HG02938 (cell line): ENCODE measurements around the gene BLNK.
"Not testable (repeated sequence)": the region's sequence is repeated elsewhere in the genome, so short reads cannot be mapped to it uniquely, and the experiment has no call there.

Experiments used
- ATAC-seq: cut with Tn5 transposase; IDR thresholded peaks from one replicate; pipeline ENCODE4 v1.9.1; 2021; ENCODE audit warnings: mild to moderate bottlenecking, moderate library complexity; ENCODE audit not compliant: unreplicated experiment

Gene BLNK

DNA sequence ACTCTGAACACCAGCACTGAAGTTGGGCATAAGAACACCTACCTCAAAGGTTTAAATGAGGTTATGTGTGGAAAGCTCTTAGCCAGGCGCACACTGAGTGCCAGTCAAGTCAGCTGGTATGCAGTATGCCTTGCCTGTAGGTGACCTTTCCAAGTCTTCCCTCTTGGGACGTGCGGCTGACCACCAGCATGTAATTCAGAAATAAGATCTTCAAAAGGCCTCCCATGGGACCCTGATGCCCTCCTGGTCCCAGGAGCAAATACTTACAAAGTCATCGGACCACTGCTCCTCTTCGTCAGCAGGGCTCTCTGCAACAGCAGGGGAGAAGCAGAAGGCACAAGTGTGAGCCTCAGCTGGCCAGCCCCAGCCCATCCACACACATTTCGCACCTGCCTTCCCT is 40.8 kb downstream of the BLNK start:
- no peak for ATAC-seq

DNA sequence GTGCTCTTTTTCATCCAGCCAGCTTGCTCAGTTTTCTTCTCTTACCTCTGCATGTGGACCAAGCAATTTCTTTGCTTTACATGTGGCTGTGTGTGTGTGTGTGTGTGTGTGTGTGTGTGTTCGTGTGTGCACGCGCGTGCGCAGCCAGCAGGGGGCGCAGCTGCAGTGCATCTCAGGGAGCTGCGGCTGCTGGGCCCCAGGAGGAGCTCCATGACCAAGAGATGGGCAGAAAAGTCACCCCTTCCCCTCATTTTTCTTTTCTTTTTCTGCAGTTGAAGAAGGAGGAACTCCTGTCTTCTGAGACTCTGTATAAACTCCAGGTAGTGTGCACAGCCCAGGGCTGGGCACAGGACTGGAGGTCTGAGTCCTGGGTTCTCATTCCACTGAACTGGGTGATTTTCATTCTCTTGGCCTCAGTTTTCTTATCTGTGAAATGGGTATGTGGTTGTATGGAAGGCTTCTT is 41.8 kb downstream of the BLNK start:
- ATAC-seq: no peak

DNA sequence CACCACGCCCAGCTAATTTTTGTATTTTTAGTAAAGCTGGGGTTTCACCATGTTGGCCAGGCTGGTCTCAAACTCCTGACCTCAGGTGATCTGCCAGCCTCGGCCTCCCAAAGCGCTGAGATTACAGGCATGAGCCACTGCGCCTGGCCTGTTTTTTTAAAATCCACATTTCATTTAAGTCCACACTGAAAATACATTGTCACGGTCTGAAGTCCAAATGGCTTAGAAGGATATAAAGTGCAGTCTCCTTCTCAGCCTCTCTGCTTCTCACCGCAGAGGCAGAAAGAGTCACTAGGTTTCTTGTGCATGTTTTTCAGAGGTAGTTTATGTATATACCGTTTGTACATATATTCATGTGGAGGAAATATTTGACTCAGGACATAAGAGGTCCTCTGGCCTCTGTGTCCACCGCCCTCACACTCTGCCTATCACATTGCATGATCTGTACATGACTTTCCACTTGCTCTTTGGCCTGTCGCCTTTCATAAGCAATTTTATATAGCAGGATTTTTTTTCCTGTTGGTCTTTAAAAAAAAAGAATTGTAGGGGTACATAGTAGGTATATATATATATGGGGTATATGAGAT is 42.9 kb downstream of the BLNK start:
- ATAC-seq: no peak

DNA sequence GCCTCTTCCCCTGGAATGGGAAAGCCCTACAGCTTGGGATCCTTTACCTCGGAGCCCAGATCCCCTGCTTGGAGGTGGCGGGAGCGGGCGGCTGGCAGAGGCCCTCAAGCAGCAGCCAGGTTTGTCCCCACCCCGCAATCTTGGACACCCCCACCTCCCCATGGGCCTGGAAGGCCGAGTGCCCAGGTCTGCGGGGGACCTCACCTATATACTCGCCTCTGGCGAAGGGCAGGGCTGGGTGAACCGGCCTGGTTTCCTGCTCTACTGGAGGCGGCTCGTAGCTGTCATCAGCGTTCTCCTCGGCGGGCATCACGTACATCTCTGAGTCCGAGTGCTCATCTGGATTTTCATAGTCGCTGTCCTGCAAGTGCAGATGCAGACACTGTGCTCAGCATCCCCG is 44.2 kb downstream of the BLNK start:
- ATAC-seq: no peak

DNA sequence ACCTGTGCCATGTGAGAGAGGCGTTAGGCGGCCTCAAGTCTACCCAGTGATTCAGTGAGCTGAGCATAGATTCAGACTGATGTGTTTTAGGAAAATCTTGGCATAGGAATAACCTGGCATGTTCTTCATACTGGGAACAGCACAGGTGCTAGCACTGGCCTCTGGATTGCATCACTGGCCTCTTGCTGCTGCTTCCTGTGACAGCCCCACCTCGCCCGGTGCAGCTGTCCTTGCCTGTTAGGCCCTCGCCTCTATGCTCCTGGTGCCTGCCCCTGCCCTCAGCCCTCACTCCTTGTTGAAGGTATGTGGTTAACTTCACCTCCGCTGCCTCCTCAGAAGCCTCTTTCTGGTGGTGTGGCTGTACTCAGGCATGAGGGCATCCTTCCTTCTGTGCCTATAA is 46.2 kb downstream of the BLNK start:
- no peak for ATAC-seq

DNA sequence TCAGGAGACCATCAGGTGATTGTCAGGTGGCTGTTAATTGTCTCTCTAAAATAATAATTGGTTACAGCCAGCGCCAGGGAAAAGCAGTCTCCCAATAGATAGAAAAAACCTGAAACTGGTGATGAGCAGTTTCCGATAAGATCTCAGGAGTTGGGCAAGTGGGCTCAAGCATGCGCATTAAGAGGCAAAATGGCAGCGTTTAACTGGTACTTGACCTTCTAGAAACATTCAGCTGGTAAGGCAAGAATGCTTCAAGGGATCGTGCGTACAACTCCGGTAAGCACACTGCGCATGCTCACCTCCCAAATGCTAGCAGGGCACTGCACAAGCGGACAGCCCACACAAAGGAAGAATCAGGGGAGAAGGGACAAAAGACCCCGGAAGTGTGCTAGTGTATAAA is 48.5 kb downstream of the BLNK start:
- ATAC-seq: no peak

DNA sequence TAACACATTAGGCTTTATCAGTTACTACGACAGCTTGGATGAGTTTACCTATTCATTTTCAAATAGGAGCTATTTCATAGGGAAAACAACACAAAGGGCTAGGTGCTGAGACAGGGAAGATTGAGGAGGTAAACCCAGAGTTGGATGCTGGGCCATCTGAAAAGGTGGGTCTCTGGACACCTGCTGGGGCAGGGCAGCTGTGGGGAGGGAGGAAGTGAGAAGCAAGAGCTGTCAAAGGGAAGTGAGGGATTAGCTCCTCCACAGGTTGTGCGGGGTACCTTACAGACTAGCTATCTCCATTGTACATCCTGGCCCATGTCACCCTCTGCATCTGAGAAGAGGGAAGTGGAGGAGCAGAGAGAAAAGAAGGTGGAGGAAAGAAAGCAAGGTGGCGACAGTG is 48.9 kb downstream of the BLNK start:
- no peak for ATAC-seq

DNA sequence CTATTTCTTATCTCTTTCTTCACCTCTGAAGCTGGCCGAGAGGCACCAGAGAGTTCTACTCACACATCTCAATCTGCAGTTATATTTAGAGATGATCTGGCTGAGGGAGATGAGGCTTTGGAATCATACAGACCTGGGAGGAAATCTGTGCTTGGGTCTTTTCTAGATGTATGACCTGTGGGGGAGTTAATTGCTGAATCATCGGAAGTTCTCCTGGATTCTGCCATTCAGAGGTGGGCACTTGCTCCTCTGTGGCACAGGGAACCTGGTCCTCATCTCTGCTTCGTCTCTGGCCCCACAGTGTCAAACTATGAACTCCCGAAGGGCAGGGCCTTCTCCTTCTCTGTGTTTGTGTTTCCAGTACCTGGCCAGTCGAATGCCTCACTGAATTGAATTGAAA is 52.5 kb downstream of the BLNK start:
- no peak for ATAC-seq

DNA sequence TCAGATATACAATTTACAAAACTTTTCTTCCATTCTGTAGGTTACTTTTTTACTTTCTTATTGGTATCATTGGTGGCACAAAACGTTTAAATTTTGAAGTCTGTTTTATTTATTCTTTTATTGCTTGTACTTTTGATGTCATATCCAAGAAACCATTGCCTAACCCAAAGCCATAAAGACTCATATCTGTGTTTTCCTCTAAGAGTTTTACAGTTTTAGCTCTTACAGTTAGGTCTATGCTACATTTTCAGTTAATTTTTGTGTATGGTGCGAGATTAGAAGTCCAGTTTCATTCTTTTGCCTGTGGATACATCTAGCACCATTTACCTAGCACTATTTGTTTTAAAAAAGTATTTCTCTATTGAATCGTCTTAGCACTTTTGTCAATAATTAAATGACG is 53.7 kb downstream of the BLNK start:
- no peak for ATAC-seq

DNA sequence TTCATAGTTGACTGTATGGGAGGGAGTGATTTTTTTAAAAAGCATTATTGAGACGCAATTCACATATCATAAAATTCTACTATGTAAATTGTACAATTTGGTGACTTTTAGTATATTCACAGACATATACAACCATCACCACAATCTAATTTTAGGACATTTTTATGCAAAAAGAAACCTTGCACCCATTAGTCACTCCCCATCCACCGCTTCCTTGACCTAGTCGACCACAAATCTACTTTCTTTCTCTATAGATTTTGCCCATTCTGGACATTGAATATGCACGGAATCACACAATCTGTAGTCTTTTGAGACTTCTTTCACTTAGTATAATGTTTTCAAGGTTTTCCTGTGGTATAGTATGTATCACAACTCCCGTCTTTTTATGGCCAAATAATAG is 54.6 kb downstream of the BLNK start:
- no peak for ATAC-seq

DNA sequence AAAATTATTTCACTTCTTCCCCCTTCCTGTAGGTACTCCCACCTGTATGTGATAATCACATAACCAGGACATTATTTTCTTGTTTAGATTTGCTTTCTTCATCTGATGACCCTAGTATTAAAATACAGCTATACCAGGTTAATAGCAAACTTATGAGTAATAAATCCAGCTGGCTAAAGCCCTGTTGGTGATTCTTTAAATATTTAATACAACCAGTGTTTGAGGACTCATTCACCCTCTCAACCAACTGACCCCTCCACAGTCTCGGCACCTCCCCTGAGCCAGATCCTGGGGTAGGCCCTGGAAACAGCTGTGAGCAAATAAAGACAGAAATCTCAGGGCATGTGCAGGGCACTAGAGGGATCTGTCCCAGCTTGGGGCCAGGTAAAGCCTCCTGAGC is 58.5 kb downstream of the BLNK start:
- ATAC-seq: no peak

DNA sequence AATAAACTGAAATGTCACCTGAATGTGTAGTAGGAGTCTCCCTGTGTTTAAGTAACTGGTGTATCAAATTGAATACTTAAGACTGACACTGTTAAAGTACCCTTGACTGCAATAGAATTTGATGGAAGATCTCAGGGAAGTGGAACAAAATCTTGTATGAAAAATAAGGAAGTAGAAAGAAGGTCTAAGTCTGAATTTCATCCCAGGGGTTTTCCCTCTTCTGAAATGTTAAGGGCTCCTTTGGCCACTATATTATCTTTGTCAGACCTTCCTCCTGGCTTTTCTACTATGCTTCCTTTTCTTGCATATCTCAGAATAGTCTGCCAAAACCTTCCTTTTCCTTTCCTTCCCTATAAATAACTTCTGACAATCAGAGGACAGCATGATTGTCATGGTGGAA is 59.6 kb downstream of the BLNK start:
- no peak for ATAC-seq

DNA sequence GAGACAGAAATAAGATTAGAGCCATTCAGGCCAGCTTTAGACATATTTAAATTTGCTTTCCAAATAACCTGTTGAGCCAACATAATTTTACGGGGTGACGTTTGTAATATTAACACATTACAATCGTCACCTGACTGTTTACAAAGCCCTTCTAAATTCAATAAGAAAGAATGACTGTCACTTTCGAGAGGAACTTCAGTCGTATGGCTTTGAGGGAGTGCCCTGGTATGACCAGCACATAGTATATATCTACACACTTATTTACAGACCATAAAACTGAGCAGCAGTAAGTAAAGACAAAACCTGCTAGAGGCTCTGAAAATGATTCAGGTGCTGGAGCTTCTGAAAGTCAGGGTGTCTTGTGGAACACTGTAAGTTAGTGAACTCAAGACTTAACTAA is 62.4 kb downstream of the BLNK start:
- ATAC-seq: no peak

DNA sequence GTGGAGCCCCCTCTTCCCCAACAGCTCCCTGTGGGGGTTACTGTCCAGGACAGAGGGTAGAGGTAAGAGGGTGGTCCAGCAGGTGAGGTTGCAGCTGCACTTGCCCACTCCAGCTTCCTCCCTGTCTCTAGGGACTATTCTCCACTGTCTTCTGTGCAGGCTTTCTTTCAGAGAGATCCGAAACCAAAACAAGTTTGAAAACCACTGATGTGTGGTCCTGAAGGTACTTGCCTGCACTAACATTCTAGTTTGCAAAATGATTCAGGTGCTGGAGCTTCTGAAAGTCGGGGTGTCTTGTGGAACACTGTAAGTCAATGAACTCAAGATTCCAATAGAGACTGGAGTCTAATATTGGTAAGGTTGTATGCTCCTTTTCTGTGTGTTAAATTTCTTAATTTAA is 63.1 kb downstream of the BLNK start:
- ATAC-seq: peak; percentile 71

DNA sequence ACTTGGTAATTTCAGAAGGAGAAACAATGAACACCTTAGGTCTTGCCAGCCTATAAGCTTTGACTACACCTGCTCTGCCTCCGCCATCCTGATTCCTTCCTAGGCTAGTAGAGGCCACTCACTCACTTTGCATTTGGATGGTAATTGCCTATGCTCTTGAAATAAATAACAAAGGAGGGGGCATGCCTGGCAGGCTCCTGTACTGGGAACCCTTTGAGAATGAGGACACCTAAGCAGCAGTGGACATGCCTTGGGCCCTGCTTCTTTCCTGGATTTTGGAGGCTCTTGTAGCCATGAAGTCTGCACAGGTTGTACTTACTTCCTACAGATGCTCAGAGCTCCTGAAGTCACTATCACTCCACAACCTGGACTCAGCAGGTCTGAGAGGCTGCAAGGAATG is 65.8 kb downstream of the BLNK start:
- ATAC-seq: no peak

DNA sequence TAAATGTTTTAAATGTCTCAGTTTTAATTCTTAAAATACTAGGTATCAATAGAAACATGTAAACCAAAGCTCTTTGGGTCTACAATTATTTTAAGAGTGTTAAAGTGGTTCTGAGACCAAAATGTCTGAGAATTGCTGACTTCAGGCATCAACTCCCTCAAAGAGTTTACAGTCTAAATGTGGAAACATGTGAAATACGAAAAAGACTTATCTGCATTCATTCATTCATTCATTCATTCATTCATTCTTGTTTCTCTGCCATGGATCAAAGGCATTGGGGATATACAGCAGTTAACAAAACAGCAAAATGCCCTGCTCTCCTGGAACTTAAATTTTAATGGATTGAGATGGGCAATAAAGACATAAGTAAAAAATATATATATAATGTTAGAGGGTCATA is 69.8 kb downstream of the BLNK start:
- no peak for ATAC-seq

DNA sequence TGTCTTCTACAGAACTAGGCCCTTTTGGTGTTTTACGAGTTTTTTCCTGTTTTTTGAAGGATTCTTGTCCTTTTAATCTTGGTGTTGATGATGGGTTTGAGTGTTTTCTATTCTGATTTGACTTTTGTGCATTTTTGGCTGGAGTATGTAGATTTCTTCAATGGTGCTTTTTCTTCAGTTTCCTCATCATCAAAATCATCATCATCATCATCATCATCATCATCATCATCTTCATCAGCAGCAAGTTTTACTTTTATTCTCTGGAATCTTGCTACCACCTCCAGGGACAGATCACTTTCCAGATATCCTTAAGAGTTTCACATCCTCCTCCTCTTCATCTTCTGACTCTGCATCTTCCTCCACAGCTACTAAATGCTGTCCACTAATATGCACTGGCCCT is 81.9 kb downstream of the BLNK start:
- not testable (repeated sequence) for ATAC-seq

DNA sequence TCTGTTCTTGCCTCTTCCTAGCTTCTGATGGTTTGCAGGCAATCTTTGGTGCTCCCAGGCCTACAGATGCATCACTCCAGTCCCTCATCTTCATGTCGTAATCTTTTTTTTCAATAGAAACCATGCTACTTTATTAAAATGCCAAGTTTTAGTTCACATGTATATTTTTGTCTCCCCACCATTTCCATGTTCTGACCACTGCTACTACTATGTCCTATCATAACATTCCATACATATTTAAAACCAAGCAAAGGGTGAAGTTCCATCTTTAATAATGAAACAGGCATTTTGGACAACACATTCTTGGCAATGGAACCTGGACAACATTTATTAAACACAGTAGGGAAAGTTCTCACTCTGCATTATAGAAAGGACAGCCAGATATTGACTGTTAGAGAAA is 82.5 kb downstream of the BLNK start:
- no peak for ATAC-seq

DNA sequence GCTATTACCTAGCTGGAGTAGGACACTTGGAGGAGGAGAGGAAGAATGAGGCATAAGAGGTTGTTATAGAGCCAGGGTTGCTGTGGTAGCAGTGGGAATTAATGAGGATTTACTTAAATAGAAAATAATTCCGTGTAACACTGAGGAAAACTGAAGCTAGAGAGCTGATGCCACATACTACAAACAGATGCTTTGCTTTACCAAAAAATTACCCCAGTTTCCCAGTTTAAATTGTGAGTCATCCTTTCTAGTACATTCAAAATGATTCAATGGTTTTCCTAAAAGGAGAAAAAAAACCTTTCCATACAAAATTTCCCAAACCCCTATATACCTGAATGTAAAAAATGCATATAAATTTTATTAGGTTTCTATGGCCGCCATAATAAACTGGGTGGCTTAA is 82.9 kb downstream of the BLNK start:
- no peak for ATAC-seq

DNA sequence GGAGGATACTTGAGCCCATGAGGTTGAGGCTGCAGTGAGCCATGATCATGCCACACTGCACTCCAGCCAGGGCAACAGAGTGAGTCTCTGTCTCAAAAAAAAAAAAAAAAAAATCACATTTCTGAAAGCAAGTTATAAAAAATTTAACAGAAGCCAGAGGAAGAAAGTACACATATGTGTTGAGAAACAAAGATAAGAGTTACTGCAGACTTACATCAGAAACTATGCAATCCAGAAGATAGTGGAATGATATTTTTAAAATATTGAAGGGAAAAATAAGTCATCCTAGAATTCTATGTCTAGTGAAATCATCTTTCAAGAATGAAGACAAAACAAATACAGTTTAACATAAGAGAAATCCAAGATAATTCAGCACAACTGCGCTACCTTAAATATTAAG is 94.4 kb downstream of the BLNK start:
- no peak for ATAC-seq

DNA sequence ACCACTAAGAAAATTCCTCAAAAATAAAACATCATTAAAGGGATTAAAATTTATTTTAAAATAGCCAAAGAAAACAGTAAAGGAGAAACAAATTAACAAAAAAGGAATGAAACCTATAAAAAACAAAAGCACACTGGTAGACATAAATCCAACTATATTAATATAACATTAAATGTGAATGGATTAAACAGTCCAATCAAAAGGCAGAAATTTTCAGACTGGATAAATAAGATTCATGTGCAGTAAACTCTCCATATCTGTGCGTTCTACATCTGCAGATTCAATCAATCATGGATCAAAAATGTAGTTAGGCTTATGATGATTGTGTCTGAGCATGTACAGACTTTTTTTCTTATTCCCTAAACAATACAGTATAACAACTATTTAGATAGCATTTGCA is 98.7 kb downstream of the BLNK start:
- ATAC-seq: no peak

DNA sequence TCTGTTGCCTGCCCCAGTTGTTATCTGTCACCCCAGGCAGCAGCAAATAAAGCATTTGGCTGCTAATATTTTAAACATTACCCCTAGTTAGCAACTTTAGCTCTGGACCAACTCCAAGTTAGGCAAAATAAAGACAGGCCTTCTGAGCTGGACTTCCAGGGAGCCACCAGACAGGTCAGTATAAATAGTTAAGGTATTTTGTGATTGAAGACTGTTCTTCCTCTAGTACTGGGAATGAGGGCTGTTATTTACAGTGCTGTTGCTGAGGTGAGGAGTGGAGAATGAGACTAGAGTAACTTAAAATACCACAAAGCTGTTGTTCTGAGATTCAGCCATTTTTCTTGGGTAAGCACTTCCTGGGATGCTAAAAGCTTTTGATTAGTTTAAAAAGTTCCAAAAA is 101.1 kb downstream of the BLNK start:
- no peak for ATAC-seq

DNA sequence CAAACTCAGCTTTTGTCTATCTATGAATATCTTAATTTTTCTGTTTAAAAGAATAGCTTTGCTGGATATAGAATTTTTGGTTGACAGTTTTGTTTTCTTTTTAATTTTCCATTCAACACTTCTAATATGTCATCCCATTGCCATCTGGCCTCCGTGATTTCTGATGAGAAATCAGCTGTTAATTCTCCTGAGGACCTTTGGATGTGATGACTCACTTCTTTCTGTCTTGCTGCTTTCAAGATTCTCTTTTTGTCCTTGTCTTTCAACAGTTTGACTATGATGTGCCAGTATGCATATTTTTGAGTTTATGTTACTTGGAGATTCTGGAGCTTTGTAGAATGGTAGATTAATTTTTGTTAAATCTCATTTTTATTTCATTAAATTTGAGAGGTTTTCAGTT is 102.8 kb downstream of the BLNK start:
- no peak for ATAC-seq

DNA sequence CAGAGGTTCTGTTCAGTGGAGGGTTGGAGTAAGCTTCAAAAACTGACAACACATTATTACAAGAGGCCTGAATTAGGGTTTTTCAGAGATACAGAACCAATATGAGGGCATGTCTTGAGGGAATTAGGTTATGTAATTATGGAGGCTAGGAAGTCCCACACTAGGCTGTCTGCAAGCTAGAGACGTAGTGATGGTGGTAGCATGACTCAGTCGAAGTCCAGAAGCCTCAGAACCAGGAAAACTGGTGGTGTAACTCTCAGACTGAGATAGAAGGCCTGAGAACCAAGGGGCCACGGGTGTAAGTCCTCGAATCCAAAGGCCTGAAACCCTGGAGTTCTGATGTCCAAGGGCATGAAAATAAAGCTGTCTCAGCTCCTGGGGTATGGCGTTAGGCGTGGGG is 105.6 kb downstream of the BLNK start:
- ATAC-seq: no peak
